HepG2 (cell line): ENCODE data around the gene FAM156A. TPM values are rescaled to one million over a fixed set of nuclear protein-coding genes. Genes with fewer than 3 reads are reported as not detected.

Experiments
- ATAC-seq: fragments of 200-7000 bp; cut with Tn5 transposase; 3 replicates; pipeline ENCODE4 v1.9.1; 2020; ENCODE audit warnings: mild to moderate bottlenecking, moderate library complexity
- BruUV-seq: library from RNA; stranded (reverse); fragments of 400-500 nt; replicated peaks from 2 replicates; lab custom pipeline; 2021; lab: Mats Ljungman, UMichigan
- CTCF ChIA-PET: fragments of 300-600 bp; formaldehyde crosslinking; extraction: SDS; loops from one replicate; lab custom pipeline; 2021; ENCODE audit warnings: low total read pairs, inconsistent platforms, low intra/inter-chr PET ratio; lab: Yijun Ruan, JAX
- POLR2A ChIA-PET: fragments of 350-600 bp; sonication (Branson Sonifier 250); formaldehyde crosslinking; loops from one replicate; lab custom pipeline; 2020; ENCODE audit warnings: antibody characterized with exemption, inconsistent platforms; lab: Yijun Ruan, JAX
- DNase-seq: peaks from one replicate; pipeline ENCODE4 v3.0.0-alpha.2; 2015; ENCODE audit warnings: low spot score
- FAIRE-seq: peaks from 3 replicates; lab custom pipeline; 2011; peaks lifted over from hg19 to GRCh38; lab: Jason Lieb, UNC
- H2AFZ ChIP-seq: one replicate; pipeline ENCODE4 v1.6.1; 2011; ENCODE audit warnings: low read length, inconsistent platforms
- H3K27ac ChIP-seq: fragments of 300-600 bp; 3 replicates; pipeline ENCODE4 v1.8.0; 2011; ENCODE audit warnings: mixed run types, mild to moderate bottlenecking, mixed read lengths, low read length, inconsistent platforms; ENCODE audit not compliant: insufficient read depth; ENCODE audit errors: extremely low read length
- H3K27me3 ChIP-seq, 2 experiments: fragments of 200-600 bp in 1 of 2; 2 replicates in 1 of 2; 3 replicates in 1 of 2; pipeline versions ENCODE4 v1.6.0 to v1.8.0; 2011; ENCODE audit warnings: low read length in 2 of 2, mild to moderate bottlenecking in 2 of 2, moderate library complexity in 2 of 2, inconsistent platforms in 1 of 2; ENCODE audit not compliant: insufficient read depth in 2 of 2, control insufficient read depth in 1 of 2
- H3K36me3 ChIP-seq, 2 experiments: fragments of 200-600 bp in 1 of 2; replicated peaks in 1 of 2; 2 replicates in 1 of 2; 3 replicates in 1 of 2; pipeline versions ENCODE4 v1.5.1 to v1.8.0; 2011; ENCODE audit warnings: low read length in 2 of 2, inconsistent platforms in 1 of 2; ENCODE audit not compliant: insufficient read depth in 2 of 2, control insufficient read depth in 1 of 2
- H3K4me1 ChIP-seq: 2 replicates; pipeline ENCODE4 v1.5.1; 2012; ENCODE audit warnings: low read length, inconsistent platforms; ENCODE audit not compliant: insufficient read depth
- H3K4me2 ChIP-seq: 2 replicates; pipeline ENCODE4 v1.6.0; 2011; ENCODE audit warnings: low read depth, low read length, inconsistent platforms
- H3K4me3 ChIP-seq, 3 experiments: fragments of 200-600 bp in 1 of 3; sonication (generic), shearing (Covaris generic) in 1 of 3; replicated peaks in 1 of 3; 2 replicates each; pipeline ENCODE4 v1.5.1; 2011 to 2016; ENCODE audit warnings: low read length in 3 of 3, inconsistent platforms in 2 of 3, low read depth in 2 of 3, mild to moderate bottlenecking in 2 of 3, control low read depth in 1 of 3, mixed read lengths in 1 of 3; ENCODE audit not compliant: insufficient read depth in 1 of 3
- H3K79me2 ChIP-seq: one replicate; pipeline ENCODE4 v1.6.1; 2011; ENCODE audit warnings: low read length, inconsistent platforms; ENCODE audit not compliant: insufficient read depth
- H3K9ac ChIP-seq: 2 replicates; pipeline ENCODE4 v1.6.0; 2011; ENCODE audit warnings: mild to moderate bottlenecking, low read depth, low read length, inconsistent platforms; ENCODE audit not compliant: insufficient read depth
- H3K9me3 ChIP-seq: 2 replicates; pipeline ENCODE4 v1.5.1; 2012; ENCODE audit warnings: mild to moderate bottlenecking, low read length
- H4K20me1 ChIP-seq: 2 replicates; pipeline ENCODE4 v1.6.0; 2011; ENCODE audit warnings: inconsistent platforms, mild to moderate bottlenecking, low read length, moderate library complexity; ENCODE audit not compliant: insufficient read depth
- CCDC6 ChIP-seq: sonication (generic); formaldehyde crosslinking; IDR thresholded peaks from 2 replicates; pipeline ENCODE4 v1.8.1; 2022; ENCODE audit warnings: mild to moderate bottlenecking, missing genetic modification reagents, moderate library complexity
- LCORL ChIP-seq, 2 experiments: fragments of 450-650 bp in 1 of 2; sonication (generic) in 1 of 2; formaldehyde crosslinking in 1 of 2; IDR thresholded peaks; 2 replicates each; pipeline versions ENCODE4 v1.5.0 to v1.6.1; 2017 to 2020; ENCODE audit warnings: antibody characterized with exemption in 1 of 2, missing genetic modification reagents in 1 of 2
- PAF1 ChIP-seq: IDR thresholded peaks from 2 replicates; pipeline ENCODE4 v1.6.1; 2016; ENCODE audit warnings: missing genetic modification reagents, missing compliant biosample characterization
- SKI ChIP-seq: fragments of 450-650 bp; IDR thresholded peaks from one replicate; pipeline ENCODE4 v1.6.1; 2018; ENCODE audit warnings: mild to moderate bottlenecking; ENCODE audit not compliant: partially characterized antibody
- ZNF124 ChIP-seq: sonication (generic); formaldehyde crosslinking; IDR thresholded peaks from 2 replicates; pipeline ENCODE4 v1.4.0; 2020; ENCODE audit warnings: missing genetic modification reagents
- ZNF331 ChIP-seq: sonication (generic); formaldehyde crosslinking; IDR thresholded peaks from 2 replicates; pipeline ENCODE4 v1.4.0; 2020; ENCODE audit warnings: missing genetic modification reagents
- ZNF451 ChIP-seq: sonication (generic); formaldehyde crosslinking; IDR thresholded peaks from 2 replicates; pipeline ENCODE4 v1.5.0; 2020; ENCODE audit warnings: mild to moderate bottlenecking, missing genetic modification reagents
- ZNF790 ChIP-seq: sonication (generic); formaldehyde crosslinking; IDR thresholded peaks from 2 replicates; pipeline ENCODE4 v1.8.0; 2022; ENCODE audit warnings: missing genetic modification reagents, mild to moderate bottlenecking, borderline replicate concordance
- WGBS: methylation state at CpG from one replicate; pipeline ENCODE4 v1.1.6; 2017; ENCODE audit warnings: low lambda C conversion rate; 5-methylcytosine and 5-hydroxymethylcytosine counted together
- in situ Hi-C: cut with HindIII; loops from 2 replicates; pipeline ENCODE4 v1.10.0; 2017; ENCODE audit warnings: low pct_unique_long_range_greater_than_20kb; ENCODE audit not compliant: extremely low pct_ligation_motif_present
- intact Hi-C: fragments of 100-400 bp; cut with micrococcal nuclease; formaldehyde crosslinking; loops from one replicate; pipeline ENCODE4 v1.10.0; 2022; ENCODE audit not compliant: unreplicated experiment
- polyA plus RNA-seq, 8 experiments: library from polyadenylated mRNA; depleted of rRNA in 3 of 8; stranded (reverse) in 7 of 8; unstranded in 1 of 8; fragments of >200 nt; fragmentation: Illumina TruSeq in 4 of 8; extraction: Trizol in 4 of 8; gene quantifications; 2 replicates each; pipeline versions ENCODE4 v1.2.1 to v1.2.3, GENCODE V29; 2011 to 2016; ENCODE audit warnings: low read depth in 4 of 8, missing spikeins in 1 of 8, mixed read lengths in 1 of 8; ENCODE audit not compliant: insufficient read depth in 1 of 8
- total RNA-seq, 5 experiments: library from RNA; depleted of rRNA; stranded (reverse); fragments of >200 nt; fragmentation: Illumina TruSeq; extraction: Trizol; gene quantifications; 2 replicates each; pipeline ENCODE4 v1.2.3, GENCODE V29; 2016; ENCODE audit warnings: low read depth in 1 of 5
- TF ChIP-seq, protein P1 (sequence below): sonication (generic); formaldehyde crosslinking; IDR thresholded peaks from 2 replicates; pipeline ENCODE4 v1.4.0; 2020; ENCODE audit warnings: mild to moderate bottlenecking, missing genetic modification reagents
- TF ChIP-seq, protein P2 (sequence below): sonication (generic); formaldehyde crosslinking; IDR thresholded peaks from 2 replicates; pipeline ENCODE4 v1.5.1; 2020; ENCODE audit warnings: mild to moderate bottlenecking, missing genetic modification reagents, moderate library complexity
- TF ChIP-seq, protein P3 (sequence below): sonication (generic); formaldehyde crosslinking; IDR thresholded peaks from 2 replicates; pipeline ENCODE4 v1.9.0; 2022; ENCODE audit warnings: low read depth, missing genetic modification reagents

FAM156A gene
- total and polyA plus RNA-seq, 2 of the 13 experiments (the other 11 are each of a cell fraction or from before 2014, with no cell fraction given), result 15.4 to 53.8 TPM

DNA sequence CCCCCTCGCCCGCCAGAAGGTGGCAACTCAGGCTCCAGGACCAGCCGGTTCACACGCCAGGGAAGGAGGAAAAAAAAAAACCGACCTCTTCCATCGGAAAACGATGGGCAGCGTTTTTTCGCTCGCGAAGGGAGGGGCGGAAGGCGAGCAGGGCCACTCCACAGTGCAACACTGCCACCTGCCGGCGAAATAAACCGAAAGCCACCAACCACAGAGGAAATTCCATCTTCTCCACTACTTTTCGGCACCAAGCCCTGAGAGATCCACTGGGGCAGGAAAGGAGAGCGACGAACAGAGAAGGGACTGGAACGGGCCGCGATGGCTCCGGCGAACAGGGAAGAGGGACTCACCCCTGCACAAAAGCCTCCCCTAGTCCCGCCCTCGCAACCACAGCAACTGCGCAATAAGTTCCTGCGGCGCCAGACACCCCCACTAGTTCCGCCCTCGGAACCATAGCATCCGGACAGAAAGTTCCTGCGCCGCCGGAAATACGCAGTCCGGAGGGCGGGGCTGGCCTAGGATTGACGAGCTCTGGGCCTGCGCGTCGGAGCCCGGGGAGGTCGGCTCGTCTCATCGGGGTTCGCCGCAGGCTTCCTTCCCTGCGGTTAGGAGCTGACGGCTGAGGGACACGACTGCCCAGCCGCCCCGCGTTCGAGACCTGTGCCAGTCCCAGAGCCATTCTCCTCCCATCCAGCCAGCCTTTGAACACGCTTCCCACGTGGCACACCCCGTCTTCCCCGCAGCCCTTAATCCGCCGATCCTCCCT is 23.4 kb downstream of the FAM156A start:
- peak overlapping the region; percentile 70 to 79 (median 71) for H3K4me3 ChIP-seq
- no peaks in the 10 kb centered on the region for H3K79me2 ChIP-seq
- in situ Hi-C loops (no loop called here), intact Hi-C loops (no loop called here)
- POLR2A ChIA-PET, result interaction anchor here (1.0 kb wide), 1 partner anchor 60 kb away, joined by 7 read pairs; no protein-coding TSS in a partner anchor
- peak overlapping the region; percentile 94 for H3K4me2 ChIP-seq
- H2AFZ ChIP-seq, result no peak overlapping the region
- no peaks in the 10 kb centered on the region for H4K20me1 ChIP-seq
- DNase-seq, result peak; percentile 81
- no peaks in the 10 kb centered on the region for H3K27me3 ChIP-seq
- CTCF ChIA-PET, result no interaction called here
- no CpG with 5 or more reads among the region's 61 CpGs for WGBS
- peak; percentile 92 for ATAC-seq
- peaks cover 13% of the 10 kb centered on the region for H3K4me1 ChIP-seq
- no peak for FAIRE-seq
- H3K9me3 ChIP-seq, result no peaks in the 10 kb centered on the region
- no peaks in the 10 kb centered on the region for H3K36me3 ChIP-seq
- TSS peak; percentile 59 for BruUV-seq
- peak overlapping the region; percentile 80 for H3K27ac ChIP-seq
- peak overlapping the region; percentile 83 for H3K9ac ChIP-seq
- TF ChIP-seq, protein P1, sequence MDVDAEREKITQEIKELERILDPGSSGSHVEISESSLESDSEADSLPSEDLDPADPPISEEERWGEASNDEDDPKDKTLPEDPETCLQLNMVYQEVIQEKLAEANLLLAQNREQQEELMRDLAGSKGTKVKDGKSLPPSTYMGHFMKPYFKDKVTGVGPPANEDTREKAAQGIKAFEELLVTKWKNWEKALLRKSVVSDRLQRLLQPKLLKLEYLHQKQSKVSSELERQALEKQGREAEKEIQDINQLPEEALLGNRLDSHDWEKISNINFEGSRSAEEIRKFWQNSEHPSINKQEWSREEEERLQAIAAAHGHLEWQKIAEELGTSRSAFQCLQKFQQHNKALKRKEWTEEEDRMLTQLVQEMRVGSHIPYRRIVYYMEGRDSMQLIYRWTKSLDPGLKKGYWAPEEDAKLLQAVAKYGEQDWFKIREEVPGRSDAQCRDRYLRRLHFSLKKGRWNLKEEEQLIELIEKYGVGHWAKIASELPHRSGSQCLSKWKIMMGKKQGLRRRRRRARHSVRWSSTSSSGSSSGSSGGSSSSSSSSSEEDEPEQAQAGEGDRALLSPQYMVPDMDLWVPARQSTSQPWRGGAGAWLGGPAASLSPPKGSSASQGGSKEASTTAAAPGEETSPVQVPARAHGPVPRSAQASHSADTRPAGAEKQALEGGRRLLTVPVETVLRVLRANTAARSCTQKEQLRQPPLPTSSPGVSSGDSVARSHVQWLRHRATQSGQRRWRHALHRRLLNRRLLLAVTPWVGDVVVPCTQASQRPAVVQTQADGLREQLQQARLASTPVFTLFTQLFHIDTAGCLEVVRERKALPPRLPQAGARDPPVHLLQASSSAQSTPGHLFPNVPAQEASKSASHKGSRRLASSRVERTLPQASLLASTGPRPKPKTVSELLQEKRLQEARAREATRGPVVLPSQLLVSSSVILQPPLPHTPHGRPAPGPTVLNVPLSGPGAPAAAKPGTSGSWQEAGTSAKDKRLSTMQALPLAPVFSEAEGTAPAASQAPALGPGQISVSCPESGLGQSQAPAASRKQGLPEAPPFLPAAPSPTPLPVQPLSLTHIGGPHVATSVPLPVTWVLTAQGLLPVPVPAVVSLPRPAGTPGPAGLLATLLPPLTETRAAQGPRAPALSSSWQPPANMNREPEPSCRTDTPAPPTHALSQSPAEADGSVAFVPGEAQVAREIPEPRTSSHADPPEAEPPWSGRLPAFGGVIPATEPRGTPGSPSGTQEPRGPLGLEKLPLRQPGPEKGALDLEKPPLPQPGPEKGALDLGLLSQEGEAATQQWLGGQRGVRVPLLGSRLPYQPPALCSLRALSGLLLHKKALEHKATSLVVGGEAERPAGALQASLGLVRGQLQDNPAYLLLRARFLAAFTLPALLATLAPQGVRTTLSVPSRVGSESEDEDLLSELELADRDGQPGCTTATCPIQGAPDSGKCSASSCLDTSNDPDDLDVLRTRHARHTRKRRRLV (CRISPR knock-in tag), result no peak
- TF ChIP-seq PAF1 (no peak), CCDC6 (CRISPR knock-in tag) (peak; percentile 35; the same call in 1 of the 2 replicates), SKI (no peak), ZNF331 (CRISPR knock-in tag) (peak; percentile 27; the same call in 1 of the 2 replicates), ZNF451 (CRISPR knock-in tag) (no peak), ZNF124 (CRISPR knock-in tag) (no peak), LCORL (IDR thresholded peaks at IDR 0.05) (no peak), LCORL (CRISPR knock-in tag; IDR thresholded peaks at IDR 0.05) (no peak), ZNF790 (no peak)
- TF ChIP-seq, protein P2, sequence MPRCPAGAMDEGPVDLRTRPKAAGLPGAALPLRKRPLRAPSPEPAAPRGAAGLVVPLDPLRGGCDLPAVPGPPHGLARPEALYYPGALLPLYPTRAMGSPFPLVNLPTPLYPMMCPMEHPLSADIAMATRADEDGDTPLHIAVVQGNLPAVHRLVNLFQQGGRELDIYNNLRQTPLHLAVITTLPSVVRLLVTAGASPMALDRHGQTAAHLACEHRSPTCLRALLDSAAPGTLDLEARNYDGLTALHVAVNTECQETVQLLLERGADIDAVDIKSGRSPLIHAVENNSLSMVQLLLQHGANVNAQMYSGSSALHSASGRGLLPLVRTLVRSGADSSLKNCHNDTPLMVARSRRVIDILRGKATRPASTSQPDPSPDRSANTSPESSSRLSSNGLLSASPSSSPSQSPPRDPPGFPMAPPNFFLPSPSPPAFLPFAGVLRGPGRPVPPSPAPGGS (CRISPR knock-in tag), result no peak
- TF ChIP-seq, protein P3, sequence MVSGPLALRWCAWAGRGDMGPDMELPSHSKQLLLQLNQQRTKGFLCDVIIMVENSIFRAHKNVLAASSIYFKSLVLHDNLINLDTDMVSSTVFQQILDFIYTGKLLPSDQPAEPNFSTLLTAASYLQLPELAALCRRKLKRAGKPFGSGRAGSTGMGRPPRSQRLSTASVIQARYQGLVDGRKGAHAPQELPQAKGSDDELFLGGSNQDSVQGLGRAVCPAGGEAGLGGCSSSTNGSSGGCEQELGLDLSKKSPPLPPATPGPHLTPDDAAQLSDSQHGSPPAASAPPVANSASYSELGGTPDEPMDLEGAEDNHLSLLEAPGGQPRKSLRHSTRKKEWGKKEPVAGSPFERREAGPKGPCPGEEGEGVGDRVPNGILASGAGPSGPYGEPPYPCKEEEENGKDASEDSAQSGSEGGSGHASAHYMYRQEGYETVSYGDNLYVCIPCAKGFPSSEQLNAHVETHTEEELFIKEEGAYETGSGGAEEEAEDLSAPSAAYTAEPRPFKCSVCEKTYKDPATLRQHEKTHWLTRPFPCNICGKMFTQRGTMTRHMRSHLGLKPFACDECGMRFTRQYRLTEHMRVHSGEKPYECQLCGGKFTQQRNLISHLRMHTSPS (CRISPR knock-in tag), result no peak
